ENCODE results near the gene TAOK3. TPM values are rescaled to one million over a fixed set of nuclear protein-coding genes. Genes with fewer than 3 reads are reported as not detected.

Gene TAOK3
- total and polyA plus RNA-seq, 4 donors = 19.9 to 54.5 (median 37.7) TPM

DNA sequence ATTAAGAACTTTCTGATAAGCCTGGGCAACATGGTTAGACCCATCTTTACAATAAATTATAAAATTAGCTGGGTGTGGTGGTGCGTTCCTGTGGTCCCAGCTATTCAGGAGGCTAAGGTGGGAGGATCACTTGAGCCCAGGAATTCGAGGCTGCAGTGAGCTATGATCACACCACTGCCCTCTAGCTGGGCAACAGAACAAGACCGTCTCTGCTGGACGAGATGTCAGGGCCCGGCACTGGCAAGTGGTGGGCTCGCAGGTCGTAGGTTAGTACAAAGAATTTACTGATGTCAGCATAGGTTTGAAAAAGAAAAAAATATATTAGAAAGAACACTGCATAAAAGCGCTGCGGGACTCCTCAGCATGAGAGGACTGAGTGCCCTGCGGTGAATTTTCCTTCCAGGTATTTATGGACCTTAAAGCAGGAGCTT, 253.2 kb downstream of the TAOK3 start:
- no peak for DNase-seq
- ATAC-seq (ENCODE audit: insufficient read depth, low FRiP score) = no peak

DNA sequence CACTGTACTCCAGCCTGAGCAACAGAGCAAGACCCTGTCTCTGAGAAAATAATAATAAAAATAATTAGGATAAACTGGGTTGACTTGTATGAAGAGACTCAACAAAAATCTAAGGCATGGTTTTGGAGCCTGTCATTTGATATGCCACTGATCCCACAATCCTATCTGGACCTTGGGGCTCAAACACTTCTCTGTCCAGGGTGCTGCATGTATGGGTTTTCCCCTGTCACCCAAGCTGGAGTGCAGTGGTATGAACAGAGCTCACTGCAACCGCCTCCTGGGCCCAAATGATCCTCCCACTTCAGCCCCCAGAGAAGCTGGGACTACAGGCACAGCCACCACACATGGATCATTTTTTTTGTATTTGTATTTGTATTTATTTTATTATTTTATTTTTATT, 263.6 kb downstream of the TAOK3 start:
- H3K27ac ChIP-seq (ENCODE audit: low read depth in 1 of 2, low read length in 1 of 2) = no peak overlapping the region
- H3K4me1 ChIP-seq (ENCODE audit: control insufficient read depth in 5 of 5, insufficient read depth in 5 of 5, low read length in 5 of 5) = peaks cover 0 to 4% (median 0%) of the 10 kb centered on the region in 5 donors
- ATAC-seq (ENCODE audit: insufficient read depth, low FRiP score) (no peak), DNase-seq (peak in 1 of 3 donors; percentile 5)
- WGBS, 2 donors = 89 to 100% methylated on average over 1 of the region's 1 CpG
- H3K9me3 ChIP-seq (ENCODE audit: control insufficient read depth in 4 of 4, insufficient read depth in 3 of 4, low read length in 3 of 4) = no peaks in the 10 kb centered on the region
- no peak overlapping the region for H3K4me3 ChIP-seq
- TF ChIP-seq, protein P1, sequence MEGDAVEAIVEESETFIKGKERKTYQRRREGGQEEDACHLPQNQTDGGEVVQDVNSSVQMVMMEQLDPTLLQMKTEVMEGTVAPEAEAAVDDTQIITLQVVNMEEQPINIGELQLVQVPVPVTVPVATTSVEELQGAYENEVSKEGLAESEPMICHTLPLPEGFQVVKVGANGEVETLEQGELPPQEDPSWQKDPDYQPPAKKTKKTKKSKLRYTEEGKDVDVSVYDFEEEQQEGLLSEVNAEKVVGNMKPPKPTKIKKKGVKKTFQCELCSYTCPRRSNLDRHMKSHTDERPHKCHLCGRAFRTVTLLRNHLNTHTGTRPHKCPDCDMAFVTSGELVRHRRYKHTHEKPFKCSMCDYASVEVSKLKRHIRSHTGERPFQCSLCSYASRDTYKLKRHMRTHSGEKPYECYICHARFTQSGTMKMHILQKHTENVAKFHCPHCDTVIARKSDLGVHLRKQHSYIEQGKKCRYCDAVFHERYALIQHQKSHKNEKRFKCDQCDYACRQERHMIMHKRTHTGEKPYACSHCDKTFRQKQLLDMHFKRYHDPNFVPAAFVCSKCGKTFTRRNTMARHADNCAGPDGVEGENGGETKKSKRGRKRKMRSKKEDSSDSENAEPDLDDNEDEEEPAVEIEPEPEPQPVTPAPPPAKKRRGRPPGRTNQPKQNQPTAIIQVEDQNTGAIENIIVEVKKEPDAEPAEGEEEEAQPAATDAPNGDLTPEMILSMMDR (IDR thresholded peaks at IDR 0.05; ENCODE audit: control extremely low read depth, extremely low read depth) = no peak
- H3K36me3 ChIP-seq (ENCODE audit: control insufficient read depth in 4 of 4, insufficient read depth in 4 of 4, low read length in 4 of 4) = no peaks in the 10 kb centered on the region
- no peaks in the 10 kb centered on the region for H3K27me3 ChIP-seq (ENCODE audit: control insufficient read depth in 3 of 3, insufficient read depth in 3 of 3, low read length in 2 of 3)
- H3K9ac ChIP-seq (ENCODE audit: insufficient read depth in 1 of 2, low read length in 2 of 2) = no peak overlapping the region

More for the DNA sequence above, 253.2 kb downstream of the TAOK3 start:
- no peak overlapping the region for H3K4me3 ChIP-seq
- no peaks in the 10 kb centered on the region for H3K27me3 ChIP-seq (ENCODE audit: control insufficient read depth in 3 of 3, insufficient read depth in 3 of 3, low read length in 2 of 3)
- H3K9ac ChIP-seq (ENCODE audit: insufficient read depth in 1 of 2, low read length in 2 of 2) = no peak overlapping the region
- no peaks in the 10 kb centered on the region for H3K36me3 ChIP-seq (ENCODE audit: control insufficient read depth in 4 of 4, insufficient read depth in 4 of 4, low read length in 4 of 4)
- H3K9me3 ChIP-seq (ENCODE audit: control insufficient read depth in 4 of 4, insufficient read depth in 3 of 4, low read length in 3 of 4) = no peaks in the 10 kb centered on the region
- H3K4me1 ChIP-seq (ENCODE audit: control insufficient read depth in 5 of 5, insufficient read depth in 5 of 5, low read length in 5 of 5) = peaks cover 0 to 6% (median 0%) of the 10 kb centered on the region in 5 donors
- WGBS, 2 donors = 93 to 94% methylated on average over 10 of the region's 10 CpGs
- H3K27ac ChIP-seq (ENCODE audit: low read depth in 1 of 2, low read length in 1 of 2) = no peak overlapping the region
- TF ChIP-seq, protein P1 (IDR thresholded peaks at IDR 0.05; ENCODE audit: control extremely low read depth, extremely low read depth) = no peak

DNA sequence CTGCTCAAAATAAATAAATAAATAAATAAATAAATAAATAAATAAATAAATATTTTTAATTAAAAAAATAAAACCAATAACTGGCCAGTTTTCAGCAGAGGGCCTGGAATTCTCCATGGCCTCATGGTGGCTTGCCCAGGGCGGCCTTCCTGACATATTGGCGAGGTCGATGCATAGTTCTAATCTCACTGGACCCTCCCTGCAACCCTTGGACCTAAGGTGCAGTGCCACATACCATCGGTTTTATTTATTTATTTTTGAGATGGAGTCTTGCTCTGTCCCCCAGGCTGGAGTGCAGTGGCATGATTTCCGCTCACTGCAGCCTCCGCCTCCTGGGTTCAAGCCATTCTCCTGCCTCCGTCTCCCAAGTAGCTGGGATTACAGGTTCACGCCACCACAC, 265.0 kb downstream of the TAOK3 start:
- no peak for ATAC-seq (ENCODE audit: insufficient read depth, low FRiP score)
- TF ChIP-seq, protein P1 (IDR thresholded peaks at IDR 0.05; ENCODE audit: control extremely low read depth, extremely low read depth) = no peak
- DNase-seq = no peak
- no peak overlapping the region for H3K4me3 ChIP-seq
- H3K4me1 ChIP-seq (ENCODE audit: control insufficient read depth in 5 of 5, insufficient read depth in 5 of 5, low read length in 5 of 5) = peaks cover 0 to 7% (median 0%) of the 10 kb centered on the region in 5 donors
- H3K27ac ChIP-seq (ENCODE audit: low read depth in 1 of 2, low read length in 1 of 2) = no peak overlapping the region
- no peaks in the 10 kb centered on the region for H3K9me3 ChIP-seq (ENCODE audit: control insufficient read depth in 4 of 4, insufficient read depth in 3 of 4, low read length in 3 of 4)
- no peaks in the 10 kb centered on the region for H3K36me3 ChIP-seq (ENCODE audit: control insufficient read depth in 4 of 4, insufficient read depth in 4 of 4, low read length in 4 of 4)
- H3K27me3 ChIP-seq (ENCODE audit: control insufficient read depth in 3 of 3, insufficient read depth in 3 of 3, low read length in 2 of 3) = no peaks in the 10 kb centered on the region
- H3K9ac ChIP-seq (ENCODE audit: insufficient read depth in 1 of 2, low read length in 2 of 2) = no peak overlapping the region
- 96 to 98% methylated on average over 8 of the region's 8 CpGs for WGBS, 2 donors

DNA sequence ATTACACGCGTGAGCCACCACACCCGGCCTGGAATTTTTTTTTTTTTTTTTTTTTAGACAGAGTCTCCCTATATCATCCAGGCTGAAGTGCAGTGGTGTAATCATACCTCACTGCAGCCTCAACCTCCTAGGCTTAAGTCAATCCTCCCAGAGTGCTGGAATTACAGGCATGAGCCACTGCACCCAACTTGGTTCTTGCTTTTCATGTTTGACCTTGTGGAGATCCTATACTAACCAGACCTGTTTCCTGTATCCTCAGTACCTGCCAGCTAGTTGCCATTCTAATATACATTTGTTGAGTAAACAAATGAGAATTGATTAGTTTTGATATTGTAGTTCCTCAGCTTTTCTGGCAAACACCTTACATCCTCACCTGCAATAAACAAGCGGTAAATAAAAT, 265.7 kb downstream of the TAOK3 start:
- 79 to 94% methylated on average over 4 of the region's 4 CpGs for WGBS, 2 donors
- no peak overlapping the region for H3K4me3 ChIP-seq
- no peak overlapping the region for H3K9ac ChIP-seq (ENCODE audit: insufficient read depth in 1 of 2, low read length in 2 of 2)
- peaks cover 0 to 7% (median 0%) of the 10 kb centered on the region in 5 donors for H3K4me1 ChIP-seq (ENCODE audit: control insufficient read depth in 5 of 5, insufficient read depth in 5 of 5, low read length in 5 of 5)
- DNase-seq (no peak), ATAC-seq (ENCODE audit: insufficient read depth, low FRiP score) (no peak)
- no peaks in the 10 kb centered on the region for H3K36me3 ChIP-seq (ENCODE audit: control insufficient read depth in 4 of 4, insufficient read depth in 4 of 4, low read length in 4 of 4)
- H3K9me3 ChIP-seq (ENCODE audit: control insufficient read depth in 4 of 4, insufficient read depth in 3 of 4, low read length in 3 of 4) = no peaks in the 10 kb centered on the region
- H3K27ac ChIP-seq (ENCODE audit: low read depth in 1 of 2, low read length in 1 of 2) = no peak overlapping the region
- no peaks in the 10 kb centered on the region for H3K27me3 ChIP-seq (ENCODE audit: control insufficient read depth in 3 of 3, insufficient read depth in 3 of 3, low read length in 2 of 3)
- TF ChIP-seq, protein P1 (IDR thresholded peaks at IDR 0.05; ENCODE audit: control extremely low read depth, extremely low read depth) = no peak

Data from lung (tissue), 12 donors.